IMR-90 (cell line): ENCODE measurements around the gene HDAC3. TPM values are rescaled to one million over a fixed set of nuclear protein-coding genes. Genes with fewer than 3 reads are reported as not detected.

Experiments
- ATAC-seq: fragments of 200-7000 bp; cut with Tn5 transposase; 2 replicates; pipeline ENCODE4 v1.9.1; 2020; ENCODE audit warnings: low read depth, mild to moderate bottlenecking, moderate library complexity
- BruUV-seq: library from RNA; stranded (reverse); fragments of 400-500 nt; replicated peaks from 2 replicates; lab custom pipeline; 2021; lab: Mats Ljungman, UMichigan
- CTCF ChIA-PET: fragments of 300-600 bp; formaldehyde crosslinking; extraction: SDS; loops from one replicate; lab custom pipeline; 2021; ENCODE audit warnings: antibody characterized with exemption; lab: Yijun Ruan, JAX
- POLR2A ChIA-PET: fragments of 300-600 bp; sonication (Branson Sonifier 250); formaldehyde crosslinking; loops from one replicate; lab custom pipeline; 2022; ENCODE audit warnings: antibody characterized with exemption; ENCODE audit not compliant: unreplicated experiment; lab: Charles Lee
- DNase-seq: peaks from one replicate; pipeline ENCODE4 v3.0.0; 2013
- H2AFZ ChIP-seq: replicated peaks from 2 replicates; pipeline ENCODE3; 2013; ENCODE audit warnings: low read length, mild to moderate bottlenecking; ENCODE audit not compliant: poor library complexity
- H2AK5ac ChIP-seq: 2 replicates; pipeline ENCODE4 v1.6.1; 2013; ENCODE audit warnings: low read depth, low read length, inconsistent platforms
- H2AK9ac ChIP-seq: replicated peaks from 2 replicates; pipeline ENCODE3; 2013; ENCODE audit warnings: mild to moderate bottlenecking, low read depth, low read length, moderate library complexity; ENCODE audit not compliant: poor library complexity
- H2BK120ac ChIP-seq: 2 replicates; pipeline ENCODE4 v1.6.1; 2013; ENCODE audit warnings: low read depth, low read length, inconsistent platforms
- H2BK15ac ChIP-seq: 3 replicates; pipeline ENCODE4 v1.6.1; 2013; ENCODE audit warnings: low read depth, low read length, inconsistent platforms
- H2BK20ac ChIP-seq: 2 replicates; pipeline ENCODE4 v1.6.1; 2013; ENCODE audit warnings: low read depth, mild to moderate bottlenecking, inconsistent platforms, low read length, moderate library complexity
- H2BK5ac ChIP-seq: 2 replicates; pipeline ENCODE4 v1.6.1; 2013; ENCODE audit warnings: mild to moderate bottlenecking, low read depth, low read length, inconsistent platforms; ENCODE audit not compliant: poor library complexity, severe bottlenecking
- H3K14ac ChIP-seq: replicated peaks from 2 replicates; pipeline ENCODE4 v1.6.1; 2013; ENCODE audit warnings: low read depth, low read length, inconsistent platforms
- H3K18ac ChIP-seq: 2 replicates; pipeline ENCODE4 v1.6.1; 2013; ENCODE audit warnings: low read depth, low read length, control low read depth
- H3K23ac ChIP-seq: 2 replicates; pipeline ENCODE4 v1.6.1; 2013; ENCODE audit warnings: low read depth, low read length, inconsistent platforms
- H3K27ac ChIP-seq: 2 replicates; pipeline ENCODE4 v1.5.1; 2013; ENCODE audit warnings: mild to moderate bottlenecking, control low read depth, low read length; ENCODE audit not compliant: insufficient read depth
- H3K27me3 ChIP-seq: 2 replicates; pipeline ENCODE4 v1.6.1; 2013; ENCODE audit warnings: low read length; ENCODE audit not compliant: control insufficient read depth, insufficient read depth
- H3K36me3 ChIP-seq: 2 replicates; pipeline ENCODE4 v1.6.1; 2013; ENCODE audit warnings: low read length, mixed read lengths; ENCODE audit not compliant: control insufficient read depth, insufficient read depth
- H3K4ac ChIP-seq: 2 replicates; pipeline ENCODE4 v1.6.1; 2013; ENCODE audit warnings: low read depth, low read length, inconsistent platforms
- H3K4me1 ChIP-seq: 2 replicates; pipeline ENCODE4 v1.6.1; 2013; ENCODE audit warnings: low read length, mixed read lengths; ENCODE audit not compliant: control insufficient read depth, insufficient read depth
- H3K4me2 ChIP-seq: 2 replicates; pipeline ENCODE4 v1.6.1; 2013; ENCODE audit warnings: low read depth, mild to moderate bottlenecking, control low read depth, low read length, moderate library complexity
- H3K4me3 ChIP-seq: 2 replicates; pipeline ENCODE4 v1.5.1; 2013; ENCODE audit warnings: low read depth, mild to moderate bottlenecking, control low read depth, low read length, moderate library complexity; ENCODE audit not compliant: insufficient read depth
- H3K56ac ChIP-seq: 2 replicates; pipeline ENCODE4 v1.6.1; 2013; ENCODE audit warnings: low read length, inconsistent platforms; ENCODE audit not compliant: insufficient read depth; ENCODE audit errors: extremely low read depth
- H3K79me1 ChIP-seq, 2 experiments: 2 replicates each; pipeline ENCODE4 v1.6.1; 2013; ENCODE audit warnings: low read length in 2 of 2, inconsistent platforms in 1 of 2, low read depth in 1 of 2
- H3K9ac ChIP-seq: 2 replicates; pipeline ENCODE4 v1.6.1; 2013; ENCODE audit warnings: low read depth, low read length, control low read depth
- H3K9me1 ChIP-seq: 2 replicates; pipeline ENCODE4 v1.6.1; 2013; ENCODE audit warnings: low read length, inconsistent platforms; ENCODE audit not compliant: insufficient read depth
- H3K9me3 ChIP-seq: 2 replicates; pipeline ENCODE4 v1.6.1; 2013; ENCODE audit warnings: low read length; ENCODE audit not compliant: control insufficient read depth, insufficient read depth
- H4K20me1 ChIP-seq: 2 replicates; pipeline ENCODE4 v1.6.1; 2013; ENCODE audit warnings: low read length, inconsistent platforms; ENCODE audit not compliant: insufficient read depth
- H4K5ac ChIP-seq: 2 replicates; pipeline ENCODE4 v1.6.1; 2013; ENCODE audit warnings: mild to moderate bottlenecking, low read depth, low read length, control low read depth
- H4K8ac ChIP-seq, 2 experiments: 2 replicates each; pipeline ENCODE4 v1.6.1; 2013; ENCODE audit warnings: low read depth in 2 of 2, low read length in 2 of 2, control low read depth in 1 of 2, inconsistent platforms in 1 of 2
- H4K91ac ChIP-seq: 2 replicates; pipeline ENCODE4 v1.6.1; 2013; ENCODE audit warnings: low read depth, low read length, inconsistent platforms; ENCODE audit not compliant: insufficient read depth
- BHLHE40 ChIP-seq: fragments of 150-350 bp; IDR thresholded peaks from 2 replicates; pipeline ENCODE4 v1.6.1; 2016; ENCODE audit warnings: mild to moderate bottlenecking, low read depth, low read length
- CEBPB ChIP-seq: IDR thresholded peaks from 2 replicates; pipeline ENCODE4 v1.6.1; 2012; ENCODE audit warnings: low read depth, low read length, improper control_type of control experiment
- CHD1 ChIP-seq: IDR thresholded peaks from 2 replicates; pipeline ENCODE4 v1.6.1; 2012; ENCODE audit warnings: low read depth, low read length, improper control_type of control experiment
- FOS ChIP-seq: fragments of 150-350 bp; IDR thresholded peaks from 2 replicates; pipeline ENCODE4 v1.6.1; 2016; ENCODE audit warnings: low read depth, low read length
- MAFK ChIP-seq: IDR thresholded peaks from 2 replicates; pipeline ENCODE4 v1.6.1; 2012; ENCODE audit warnings: low read depth, low read length, improper control_type of control experiment
- MAZ ChIP-seq: IDR thresholded peaks from 2 replicates; pipeline ENCODE4 v1.6.1; 2012; ENCODE audit warnings: low read depth, mild to moderate bottlenecking, low read length, improper control_type of control experiment, moderate library complexity, borderline replicate concordance
- MXI1 ChIP-seq: IDR thresholded peaks from 2 replicates; pipeline ENCODE4 v1.6.1; 2012; ENCODE audit warnings: low read depth, mild to moderate bottlenecking, low read length, moderate library complexity, borderline replicate concordance
- NFE2L2 ChIP-seq: fragments of 150-350 bp; IDR thresholded peaks from 2 replicates; pipeline ENCODE4 v1.6.1; 2016; ENCODE audit warnings: low read depth, mild to moderate bottlenecking, low read length
- POLR2A ChIP-seq: IDR thresholded peaks from 2 replicates; pipeline ENCODE4 v1.6.1; 2012; ENCODE audit warnings: mild to moderate bottlenecking, low read depth, low read length
- RAD21 ChIP-seq: IDR thresholded peaks from 2 replicates; pipeline ENCODE4 v1.6.1; 2012; ENCODE audit warnings: low read length, improper control_type of control experiment
- RCOR1 ChIP-seq: IDR thresholded peaks from 2 replicates; pipeline ENCODE4 v1.6.1; 2012; ENCODE audit warnings: mild to moderate bottlenecking, low read length, improper control_type of control experiment; ENCODE audit not compliant: insufficient replicate concordance
- RFX5 ChIP-seq: IDR thresholded peaks from 2 replicates; pipeline ENCODE4 v1.8.0; 2012; ENCODE audit warnings: low read depth, mild to moderate bottlenecking, low read length, moderate library complexity
- SMC3 ChIP-seq: fragments of 150-350 bp; IDR thresholded peaks from 2 replicates; pipeline ENCODE4 v1.6.1; 2016; ENCODE audit warnings: low read depth, mild to moderate bottlenecking, antibody characterized with exemption, low read length, moderate library complexity
- WGBS, 2 experiments: methylation state at CpG; one replicate each; pipeline versions ENCODE4 v1.1.5 to v1.1.7; 2013; ENCODE audit warnings: missing lambda C conversion rate in 2 of 2; ENCODE audit not compliant: insufficient read length in 1 of 2; ENCODE audit errors: extremely low coverage in 2 of 2; 5-methylcytosine and 5-hydroxymethylcytosine counted together
- dilution Hi-C: fragments of 300-500 bp; cut with HindIII; formaldehyde crosslinking; loops from one replicate; pipeline ENCODE4 v1.14.3; 2018; ENCODE audit warnings: low sequenced_read_pairs; ENCODE audit not compliant: unreplicated experiment
- in situ Hi-C: fragments of 300-500 bp; cut with MboI; formaldehyde crosslinking; loops from 3 replicates; pipeline ENCODE4 v1.14.3; 2019; ENCODE audit warnings: low sequenced_read_pairs, inconsistent platforms, mixed read lengths
- intact Hi-C: fragments of 100-400 bp; cut with micrococcal nuclease; formaldehyde crosslinking; loops from 2 replicates; pipeline ENCODE4 v1.10.0; 2022
- polyA plus RNA-seq, 3 experiments: library from polyadenylated mRNA; depleted of rRNA; stranded (reverse); fragments of >200 nt; gene quantifications; 2 replicates each; pipeline ENCODE4 v1.2.3, GENCODE V29; 2012; ENCODE audit warnings: low replicate concordance in 1 of 3
- total RNA-seq: library from RNA; depleted of rRNA; stranded (reverse); fragments of >200 nt; gene quantifications from 2 replicates; pipeline ENCODE4 v1.2.3, GENCODE V29; 2012
- TF ChIP-seq, protein P1 (sequence below): conservative IDR thresholded peaks from 2 replicates; pipeline ENCODE4 v1.5.1; 2012; ENCODE audit warnings: mild to moderate bottlenecking, low read depth, low read length, improper control_type of control experiment
- TF ChIP-seq, protein P2 (sequence below): fragments of 150-350 bp; IDR thresholded peaks from 2 replicates; pipeline ENCODE4 v1.6.1; 2017; ENCODE audit warnings: mild to moderate bottlenecking, antibody characterized with exemption, low read length, low read depth

The HDAC3 gene
- total and polyA plus RNA-seq, 2 of the 4 experiments (the other 2 are of a cell fraction) = 84.2 to 89.7 TPM

DNA sequence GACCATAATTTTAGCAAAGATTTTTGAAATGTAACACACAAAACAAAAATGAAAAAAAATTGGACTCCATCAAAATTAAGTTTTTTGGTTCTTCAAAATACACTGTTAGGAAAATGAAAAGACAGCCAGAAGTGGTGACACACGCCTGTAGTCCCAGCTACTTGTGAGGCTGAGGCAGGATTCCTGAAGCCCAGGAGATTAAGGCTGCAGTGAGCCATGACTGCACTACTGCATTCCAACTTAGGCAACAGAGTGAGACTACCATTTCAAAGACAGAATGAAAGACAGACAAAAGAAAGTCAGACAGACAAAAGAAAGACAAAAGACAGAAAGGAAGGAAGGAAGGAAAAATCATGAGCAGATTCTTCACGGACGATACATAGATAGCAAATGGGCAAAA, 25.4 kb downstream of the HDAC3 start:
- H3K4me3 ChIP-seq = no peak overlapping the region
- DNase-seq = no peak
- H2BK5ac ChIP-seq = no peak overlapping the region
- H4K8ac ChIP-seq = no peak overlapping the region
- H4K91ac ChIP-seq = no peak overlapping the region
- no peaks in the 10 kb centered on the region for H3K9me1 ChIP-seq
- H3K14ac ChIP-seq = no peak overlapping the region
- no peaks in the 10 kb centered on the region for H3K36me3 ChIP-seq
- POLR2A ChIA-PET = no interaction called here
- 0 out of 2 replicates have a peak, but pooled peaks cover under 1% of the 10 kb centered on the region for H4K20me1 ChIP-seq
- TF ChIP-seq RCOR1 (no peak), MXI1 (no peak), NFE2L2 (no peak), RAD21 (no peak), MAZ (no peak), CHD1 (no peak), FOS (no peak), CEBPB (no peak), BHLHE40 (no peak), RFX5 (no peak), SMC3 (no peak), MAFK (no peak), POLR2A (no peak)
- TF ChIP-seq, protein P1, sequence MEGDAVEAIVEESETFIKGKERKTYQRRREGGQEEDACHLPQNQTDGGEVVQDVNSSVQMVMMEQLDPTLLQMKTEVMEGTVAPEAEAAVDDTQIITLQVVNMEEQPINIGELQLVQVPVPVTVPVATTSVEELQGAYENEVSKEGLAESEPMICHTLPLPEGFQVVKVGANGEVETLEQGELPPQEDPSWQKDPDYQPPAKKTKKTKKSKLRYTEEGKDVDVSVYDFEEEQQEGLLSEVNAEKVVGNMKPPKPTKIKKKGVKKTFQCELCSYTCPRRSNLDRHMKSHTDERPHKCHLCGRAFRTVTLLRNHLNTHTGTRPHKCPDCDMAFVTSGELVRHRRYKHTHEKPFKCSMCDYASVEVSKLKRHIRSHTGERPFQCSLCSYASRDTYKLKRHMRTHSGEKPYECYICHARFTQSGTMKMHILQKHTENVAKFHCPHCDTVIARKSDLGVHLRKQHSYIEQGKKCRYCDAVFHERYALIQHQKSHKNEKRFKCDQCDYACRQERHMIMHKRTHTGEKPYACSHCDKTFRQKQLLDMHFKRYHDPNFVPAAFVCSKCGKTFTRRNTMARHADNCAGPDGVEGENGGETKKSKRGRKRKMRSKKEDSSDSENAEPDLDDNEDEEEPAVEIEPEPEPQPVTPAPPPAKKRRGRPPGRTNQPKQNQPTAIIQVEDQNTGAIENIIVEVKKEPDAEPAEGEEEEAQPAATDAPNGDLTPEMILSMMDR = no peak
- TF ChIP-seq, protein P2, sequence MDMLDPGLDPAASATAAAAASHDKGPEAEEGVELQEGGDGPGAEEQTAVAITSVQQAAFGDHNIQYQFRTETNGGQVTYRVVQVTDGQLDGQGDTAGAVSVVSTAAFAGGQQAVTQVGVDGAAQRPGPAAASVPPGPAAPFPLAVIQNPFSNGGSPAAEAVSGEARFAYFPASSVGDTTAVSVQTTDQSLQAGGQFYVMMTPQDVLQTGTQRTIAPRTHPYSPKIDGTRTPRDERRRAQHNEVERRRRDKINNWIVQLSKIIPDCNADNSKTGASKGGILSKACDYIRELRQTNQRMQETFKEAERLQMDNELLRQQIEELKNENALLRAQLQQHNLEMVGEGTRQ = no peak
- no peak overlapping the region for H2BK15ac ChIP-seq
- H3K56ac ChIP-seq = no peak overlapping the region
- no TSS peak for BruUV-seq
- no peaks in the 10 kb centered on the region for H3K4me1 ChIP-seq
- no peak overlapping the region for H2AK9ac ChIP-seq
- H3K23ac ChIP-seq = no peak overlapping the region
- no peak overlapping the region for H3K4ac ChIP-seq
- no peak overlapping the region for H3K9ac ChIP-seq
- no peaks in the 10 kb centered on the region for H3K27me3 ChIP-seq
- intact Hi-C loops = no loop called here
- CTCF ChIA-PET = no interaction called here
- no peak overlapping the region for H2AK5ac ChIP-seq
- H3K27ac ChIP-seq = no peak overlapping the region
- H4K5ac ChIP-seq = no peak overlapping the region
- no peak overlapping the region for H2BK120ac ChIP-seq
- no CpG with 5 or more reads among the region's 3 CpGs for WGBS, 2 experiments
- H3K18ac ChIP-seq = no peak overlapping the region
- dilution Hi-C loops = no loop called here
- in situ Hi-C loops = no loop called here
- H3K9me3 ChIP-seq = no peaks in the 10 kb centered on the region
- H2AFZ ChIP-seq = no peak overlapping the region
- peak; percentile 53; the same call in 1 of the 2 replicates for ATAC-seq
- H3K79me1 ChIP-seq = peaks cover 11 to 31% of the 10 kb centered on the region in 2 experiments; a peak in 3 of 4 replicates
- no peak overlapping the region for H3K4me2 ChIP-seq
- H2BK20ac ChIP-seq = no peak overlapping the region
